Activated T-cell treated with anti-CD3 and anti-CD28 coated beads, Interleukin-2, amount 50 U/mL, for 4 hours (primary cell): ENCODE data around the gene WWC2. TPM values are rescaled to one million over a fixed set of nuclear protein-coding genes. Genes with fewer than 3 reads are reported as not detected.
A peak's percentile ranks its signal among the peaks of the same experiment; 100 is the strongest.
"Not testable (repeated sequence)": the region's sequence is repeated elsewhere in the genome, so short reads cannot be mapped to it uniquely, and the experiment has no call there.

Experiments used
- ATAC-seq, 2 donors: fragments of 200-7000 bp; cut with Tn5 transposase; one replicate each; pipeline ENCODE4 v1.10.0; 2021
- DNase-seq: peaks from one replicate; pipeline ENCODE4 v3.0.0-alpha.2; 2020
- H3K27me3 Mint-ChIP-seq: one replicate; pipeline ENCODE4 v1.8.0; 2021; ENCODE audit warnings: low read depth, mixed read lengths
- H3K36me3 Mint-ChIP-seq: one replicate; pipeline ENCODE4 v1.8.0; 2022; ENCODE audit warnings: mixed read lengths; ENCODE audit not compliant: insufficient read depth
- H3K4me1 Mint-ChIP-seq: one replicate; pipeline ENCODE4 v1.8.0; 2021; ENCODE audit warnings: low read depth, mixed read lengths
- H3K4me3 Mint-ChIP-seq: one replicate; pipeline ENCODE4 v1.8.0; 2021; ENCODE audit warnings: mild to moderate bottlenecking, moderate library complexity, mixed read lengths
- H3K9me3 Mint-ChIP-seq: one replicate; pipeline ENCODE4 v1.8.0; 2021; ENCODE audit warnings: mixed read lengths
- total RNA-seq, 3 donors: library from RNA; stranded (reverse); gene quantifications; one replicate each; pipeline ENCODE4 v1.2.1, GENCODE V29; 2021

Gene WWC2
- total RNA-seq, 3 donors from 2014 or later = 5.6 to 7.8 (median 6.9) TPM

DNA sequence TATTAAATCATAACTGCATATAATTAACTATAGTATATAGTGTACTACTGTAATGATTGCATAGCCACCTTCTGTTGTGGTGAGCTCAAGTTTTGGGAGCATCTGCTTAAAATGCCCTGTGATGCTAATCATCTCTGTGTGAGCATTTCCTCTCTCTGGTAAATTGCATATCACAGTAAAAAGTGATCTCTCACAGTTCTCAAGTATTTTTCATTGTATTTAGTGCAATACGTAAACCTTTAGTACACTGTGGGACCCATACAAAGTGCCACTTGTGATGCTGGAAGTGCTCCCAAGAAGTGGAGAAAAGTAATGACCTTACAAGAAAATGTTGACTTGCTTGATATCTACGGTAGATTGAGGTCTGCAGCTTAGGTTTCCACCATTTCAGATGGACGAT is 82.0 kb downstream of the WWC2 start:
- ATAC-seq (no peak), DNase-seq (no peak)
- H3K36me3 Mint-ChIP-seq = no peaks in the 10 kb centered on the region
- H3K27me3 Mint-ChIP-seq = peaks cover 2% of the 10 kb centered on the region
- H3K4me1 Mint-ChIP-seq = peaks cover 23% of the 10 kb centered on the region
- no peak overlapping the region for H3K4me3 Mint-ChIP-seq
- H3K9me3 Mint-ChIP-seq = peaks cover 7% of the 10 kb centered on the region

DNA sequence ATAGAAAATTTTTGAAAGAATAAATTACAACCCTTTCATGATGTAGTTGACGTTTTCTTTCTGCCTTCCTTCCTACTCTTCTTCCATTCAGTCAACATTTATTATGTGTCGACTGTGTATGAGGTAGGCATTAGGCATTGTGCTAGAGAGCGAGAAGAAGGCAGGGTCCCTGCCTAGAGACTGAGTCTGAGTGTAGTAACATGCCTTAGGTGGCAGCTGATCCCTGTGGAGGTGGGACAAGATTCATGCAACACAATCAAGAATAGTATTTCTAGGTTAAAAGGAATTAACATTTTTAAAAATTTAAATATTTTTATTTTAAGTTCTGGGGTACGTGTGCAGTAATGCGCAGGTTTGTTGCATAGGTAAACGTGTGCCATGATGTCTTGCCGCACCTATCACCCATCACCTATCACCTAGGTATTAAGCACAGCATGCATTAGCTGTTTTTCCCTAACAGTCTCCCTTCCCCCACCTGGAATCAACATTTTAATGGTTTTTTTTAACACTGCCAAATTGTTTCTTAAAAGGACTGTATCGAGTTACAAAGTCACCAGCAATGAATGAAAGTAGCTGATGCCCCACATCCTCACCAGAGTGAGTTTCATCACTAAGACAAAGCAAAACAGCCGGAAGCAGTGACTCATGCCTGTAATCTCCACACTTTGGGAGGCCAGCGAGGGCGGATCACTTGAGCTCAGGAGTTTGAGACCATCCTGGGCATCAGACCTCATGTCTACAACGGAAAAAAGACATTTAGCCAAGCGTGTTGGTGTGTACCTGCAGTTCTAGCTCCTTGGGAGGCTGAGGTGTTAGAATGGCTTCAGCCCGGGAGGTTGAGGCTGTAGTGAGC is 84.0 kb downstream of the WWC2 start:
- no peak for DNase-seq
- Mint-ChIP-seq H3K27me3 (peaks cover 8% of the 10 kb centered on the region), H3K4me3 (no peak overlapping the region), H3K9me3 (peaks cover 7% of the 10 kb centered on the region), H3K36me3 (no peaks in the 10 kb centered on the region), H3K4me1 (peaks cover 23% of the 10 kb centered on the region)
- peak; percentile 47 to 64 for ATAC-seq

DNA sequence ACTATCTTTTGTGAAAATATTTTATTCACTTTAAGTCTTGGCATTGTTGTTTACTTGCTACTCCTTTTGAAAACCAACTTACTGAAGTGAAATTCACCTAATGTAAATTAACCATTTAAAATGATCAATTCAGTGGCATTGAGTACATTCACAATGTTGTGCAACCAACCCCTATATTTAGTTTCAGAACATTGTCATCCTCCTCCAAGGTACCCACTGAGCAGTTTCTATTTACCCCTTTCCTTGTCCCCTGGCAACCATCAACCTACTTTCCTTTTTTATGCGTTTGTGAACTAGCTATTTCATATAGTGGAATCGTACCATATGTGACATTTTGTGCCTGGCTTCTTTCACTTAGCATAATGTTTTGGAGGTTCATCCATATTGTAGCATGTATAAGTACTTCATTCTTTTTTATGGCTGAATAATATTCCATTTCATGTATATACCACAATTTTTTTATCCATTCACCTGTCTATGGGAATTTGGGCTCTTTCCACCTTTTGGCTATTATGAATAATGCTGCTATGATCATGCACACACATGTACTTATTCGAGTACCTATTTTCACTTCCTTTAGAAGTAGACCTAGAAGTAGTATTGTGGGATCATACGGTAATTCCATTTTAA is 85.0 kb downstream of the WWC2 start:
- Mint-ChIP-seq H3K4me3 (no peak overlapping the region), H3K9me3 (peaks cover 7% of the 10 kb centered on the region), H3K27me3 (peaks cover 8% of the 10 kb centered on the region), H3K4me1 (peaks cover 23% of the 10 kb centered on the region), H3K36me3 (peaks cover 1% of the 10 kb centered on the region)
- DNase-seq (no peak), ATAC-seq (peak in 1 of 2 donors; percentile 41)

DNA sequence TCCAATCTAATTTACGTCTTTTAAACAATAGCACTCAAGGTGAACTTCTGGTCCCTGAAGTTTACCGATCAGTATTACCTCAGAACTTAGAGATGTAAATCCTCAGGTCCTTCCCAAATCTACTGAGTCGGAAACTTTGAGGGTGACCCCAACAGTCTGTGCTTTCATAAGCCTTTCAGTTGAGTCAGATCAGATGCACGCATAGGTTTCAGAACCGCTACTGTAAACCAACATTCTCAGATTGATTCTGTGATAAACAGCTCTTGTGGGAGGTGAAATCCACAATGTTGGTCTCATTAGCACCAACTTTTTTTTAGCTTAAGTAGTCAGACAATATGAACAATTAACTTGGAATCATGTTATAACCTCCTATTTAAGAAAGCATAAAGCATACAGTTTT is 86.0 kb downstream of the WWC2 start:
- peaks cover 8% of the 10 kb centered on the region for H3K27me3 Mint-ChIP-seq
- DNase-seq (no peak), ATAC-seq (peak; percentile 85)
- H3K36me3 Mint-ChIP-seq = peaks cover 1% of the 10 kb centered on the region
- no peak overlapping the region for H3K4me3 Mint-ChIP-seq
- peaks cover 7% of the 10 kb centered on the region for H3K9me3 Mint-ChIP-seq
- H3K4me1 Mint-ChIP-seq = peaks cover 23% of the 10 kb centered on the region

DNA sequence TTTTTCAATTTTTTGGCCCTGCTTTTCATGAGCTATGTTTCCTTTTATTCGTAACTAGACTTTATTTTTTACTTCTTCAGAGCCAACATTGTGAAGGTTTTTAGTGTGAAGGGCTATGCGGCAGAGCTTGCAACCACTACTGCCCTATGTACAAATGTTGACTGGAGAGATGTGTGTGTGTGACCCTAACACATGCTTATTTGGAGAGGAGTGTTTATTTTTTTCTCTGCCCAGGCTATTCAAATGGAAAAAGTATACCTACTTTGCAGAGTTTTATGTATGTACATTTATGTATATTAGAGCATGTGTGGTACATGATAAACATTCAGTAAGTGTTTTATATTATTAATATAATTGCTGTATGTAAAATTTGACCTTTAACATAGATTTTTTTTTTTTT is 86.5 kb downstream of the WWC2 start:
- Mint-ChIP-seq H3K27me3 (peaks cover 6% of the 10 kb centered on the region), H3K36me3 (peaks cover 1% of the 10 kb centered on the region), H3K4me1 (peaks cover 23% of the 10 kb centered on the region), H3K4me3 (no peak overlapping the region), H3K9me3 (peaks cover 7% of the 10 kb centered on the region)
- no peak for ATAC-seq
- no peak for DNase-seq

DNA sequence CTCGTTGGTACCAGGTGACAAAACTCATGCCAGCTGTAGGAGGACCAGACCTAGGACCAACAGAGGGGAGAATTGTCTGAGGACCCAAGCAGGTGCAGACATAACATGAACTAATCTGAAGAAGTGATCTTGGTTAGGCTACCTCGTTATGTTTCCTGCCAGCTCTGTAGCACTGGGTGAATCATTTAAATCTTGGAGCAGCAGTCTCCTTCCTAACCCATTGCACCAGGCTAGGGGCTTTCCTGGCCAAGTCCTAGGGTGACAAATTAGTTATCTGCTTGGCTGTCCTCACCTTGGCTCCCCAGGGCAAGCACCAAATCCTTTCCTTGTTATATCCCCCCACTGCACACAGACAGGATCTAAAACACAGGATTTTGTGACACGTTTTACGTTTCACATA is 87.8 kb downstream of the WWC2 start:
- DNase-seq (no peak), ATAC-seq (peak in 1 of 2 donors; percentile 26)
- Mint-ChIP-seq H3K9me3 (peaks cover 7% of the 10 kb centered on the region), H3K4me1 (peaks cover 21% of the 10 kb centered on the region), H3K36me3 (peaks cover 1% of the 10 kb centered on the region), H3K4me3 (no peak overlapping the region), H3K27me3 (peaks cover 6% of the 10 kb centered on the region)

DNA sequence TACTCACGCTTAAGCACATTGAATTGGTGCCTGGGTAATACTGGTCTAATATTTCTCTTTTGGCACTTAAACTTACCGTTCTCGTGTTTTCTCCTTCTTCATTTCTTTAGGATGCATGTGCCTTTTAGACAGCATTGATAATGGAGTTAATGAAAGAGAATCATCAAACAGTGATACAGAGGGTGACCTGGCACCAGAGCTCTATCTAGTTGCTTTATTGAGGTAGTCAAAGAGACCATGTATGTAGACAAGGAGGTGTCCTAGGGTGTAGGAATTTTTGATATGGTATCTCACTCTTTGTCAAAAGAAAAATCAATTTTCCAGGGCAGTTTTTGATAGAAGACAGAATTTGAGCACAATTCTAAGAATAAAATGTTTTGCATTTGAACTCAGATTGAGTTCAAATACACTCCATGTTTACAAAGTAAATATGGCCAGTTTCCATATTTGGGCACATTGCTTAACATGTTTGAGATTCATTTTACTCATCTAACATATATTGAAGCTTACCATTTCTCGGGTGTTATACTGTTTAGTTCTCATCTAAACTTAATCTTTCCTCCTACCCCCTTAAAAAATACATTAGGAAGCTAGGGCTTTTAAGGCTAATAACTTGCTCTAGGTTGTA is 92.0 kb downstream of the WWC2 start:
- ATAC-seq (no peak), DNase-seq (no peak)
- H3K36me3 Mint-ChIP-seq = peaks cover 1% of the 10 kb centered on the region
- peaks cover 6% of the 10 kb centered on the region for H3K27me3 Mint-ChIP-seq
- H3K9me3 Mint-ChIP-seq = no peaks in the 10 kb centered on the region
- no peak overlapping the region for H3K4me3 Mint-ChIP-seq
- no peaks in the 10 kb centered on the region for H3K4me1 Mint-ChIP-seq

DNA sequence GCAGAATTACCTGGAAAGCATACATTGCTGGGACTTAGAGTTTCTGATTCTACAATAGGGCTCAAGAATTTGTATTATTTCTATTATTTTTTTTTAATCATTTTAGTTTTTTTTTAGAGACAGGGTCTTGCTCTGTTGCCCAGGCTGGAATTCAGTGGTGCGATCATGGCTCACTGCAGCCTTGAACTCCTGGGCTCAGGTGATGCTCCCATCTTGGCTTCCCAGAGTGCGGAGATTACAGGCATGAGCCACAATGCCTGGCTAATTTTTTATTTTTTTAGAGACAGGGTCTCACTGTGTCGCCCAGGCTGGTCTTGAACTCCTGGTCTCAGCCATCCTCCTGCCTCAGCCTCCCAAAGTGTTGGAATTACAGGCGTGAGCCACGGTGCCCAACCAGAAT is 92.6 kb downstream of the WWC2 start:
- peaks cover 2% of the 10 kb centered on the region for H3K27me3 Mint-ChIP-seq
- peaks cover 3% of the 10 kb centered on the region for H3K36me3 Mint-ChIP-seq
- ATAC-seq (no peak), DNase-seq (no peak)
- H3K4me1 Mint-ChIP-seq = no peaks in the 10 kb centered on the region
- no peaks in the 10 kb centered on the region for H3K9me3 Mint-ChIP-seq
- H3K4me3 Mint-ChIP-seq = no peak overlapping the region

DNA sequence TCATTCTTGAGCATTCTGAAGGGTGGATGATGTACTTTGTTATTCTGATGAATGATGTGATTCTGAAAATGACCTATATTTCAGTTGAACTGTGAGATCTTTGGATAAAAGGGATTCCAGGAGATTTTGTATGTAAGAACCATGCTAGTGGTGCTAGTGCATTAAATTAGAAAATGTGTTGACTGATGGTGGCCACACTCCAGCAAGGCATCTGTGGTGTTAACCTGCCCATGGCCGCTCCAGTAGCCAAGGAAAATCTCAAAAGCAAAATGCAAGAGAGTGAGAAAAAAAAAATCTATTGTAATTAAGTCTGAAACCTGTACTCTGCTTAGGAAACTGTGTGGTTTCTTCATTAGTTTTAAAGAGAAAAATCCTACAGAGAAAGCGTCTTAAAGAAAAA is 93.5 kb downstream of the WWC2 start:
- H3K4me3 Mint-ChIP-seq = no peak overlapping the region
- ATAC-seq (no peak), DNase-seq (no peak)
- peaks cover 3% of the 10 kb centered on the region for H3K36me3 Mint-ChIP-seq
- H3K27me3 Mint-ChIP-seq = peaks cover 1% of the 10 kb centered on the region
- H3K4me1 Mint-ChIP-seq = no peaks in the 10 kb centered on the region
- no peaks in the 10 kb centered on the region for H3K9me3 Mint-ChIP-seq

DNA sequence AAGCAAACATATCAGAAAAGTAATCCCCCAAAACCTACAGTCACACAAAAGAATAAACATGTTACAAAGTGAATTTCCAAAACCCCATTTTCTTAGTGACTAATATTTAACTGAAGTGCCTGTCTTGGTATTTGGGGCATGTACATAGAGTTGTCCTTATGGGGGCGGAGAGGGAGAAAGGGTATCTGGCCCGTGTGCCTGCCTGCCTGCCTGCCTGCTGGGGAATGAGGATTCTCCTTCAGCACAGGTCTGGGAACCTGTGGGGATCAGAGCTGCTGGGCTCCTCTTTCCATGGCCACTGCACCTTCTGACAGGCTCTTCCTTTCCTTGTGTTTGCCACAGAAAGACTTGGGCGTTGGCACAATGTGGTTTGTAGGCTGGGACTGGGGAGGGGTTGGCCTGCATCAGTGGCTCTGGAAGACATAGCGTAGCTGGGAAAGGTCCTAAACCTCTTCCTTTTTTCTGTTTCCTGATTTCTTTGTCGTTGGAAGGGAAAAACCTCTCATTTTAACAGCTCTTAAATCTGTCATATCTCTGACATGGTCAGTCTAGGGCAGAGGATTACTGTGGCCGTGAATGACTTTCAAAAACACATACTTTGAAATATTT is 94.8 kb downstream of the WWC2 start:
- H3K9me3 Mint-ChIP-seq, DNase-seq, H3K4me3 Mint-ChIP-seq, H3K4me1 Mint-ChIP-seq, H3K27me3 Mint-ChIP-seq, H3K36me3 Mint-ChIP-seq, ATAC-seq: not testable (repeated sequence)

DNA sequence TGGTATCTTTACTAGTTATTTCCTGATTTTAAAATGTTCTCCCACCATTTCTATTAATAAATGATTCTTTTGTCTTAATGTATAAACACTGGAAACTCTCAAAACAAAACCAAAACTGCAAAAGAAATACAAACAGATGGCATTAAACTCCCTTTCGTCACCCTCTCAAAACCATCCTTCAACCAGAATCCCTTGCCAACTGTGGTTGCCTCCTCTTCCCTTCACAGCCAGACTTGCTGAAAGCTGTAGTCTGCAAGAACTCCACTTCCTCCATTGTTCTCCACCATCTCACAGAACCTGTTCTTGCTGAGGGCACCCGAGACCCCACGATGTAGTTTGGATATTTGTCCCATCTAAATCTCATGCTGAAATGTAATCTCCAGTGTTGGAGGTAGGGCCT is 96.5 kb downstream of the WWC2 start:
- Mint-ChIP-seq H3K36me3 (peaks cover 2% of the 10 kb centered on the region), H3K9me3 (no peaks in the 10 kb centered on the region), H3K4me1 (no peaks in the 10 kb centered on the region), H3K27me3 (no peaks in the 10 kb centered on the region), H3K4me3 (no peak overlapping the region)
- DNase-seq (no peak), ATAC-seq (no peak)

DNA sequence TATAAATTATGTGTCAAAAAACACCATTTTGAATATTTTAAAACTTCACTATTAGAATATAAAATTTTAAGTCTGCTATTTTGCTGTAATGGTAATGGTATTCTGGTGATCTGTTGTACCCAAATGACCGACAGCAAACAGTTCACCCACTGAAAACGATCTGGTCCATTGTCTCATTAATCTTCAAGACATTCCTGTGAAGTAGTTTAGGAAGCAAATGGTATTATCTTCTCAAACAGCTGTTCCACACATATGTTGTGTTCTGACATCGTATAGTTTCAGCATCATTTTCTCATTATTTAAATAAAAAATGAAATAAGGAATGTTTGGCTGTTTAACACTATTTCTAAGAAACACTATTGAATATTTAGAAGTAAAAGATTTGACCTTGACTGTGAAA is 98.1 kb downstream of the WWC2 start:
- Mint-ChIP-seq H3K4me1 (no peaks in the 10 kb centered on the region), H3K9me3 (no peaks in the 10 kb centered on the region), H3K27me3 (no peaks in the 10 kb centered on the region), H3K36me3 (peaks cover 2% of the 10 kb centered on the region), H3K4me3 (no peak overlapping the region)
- DNase-seq = no peak
- no peak for ATAC-seq

DNA sequence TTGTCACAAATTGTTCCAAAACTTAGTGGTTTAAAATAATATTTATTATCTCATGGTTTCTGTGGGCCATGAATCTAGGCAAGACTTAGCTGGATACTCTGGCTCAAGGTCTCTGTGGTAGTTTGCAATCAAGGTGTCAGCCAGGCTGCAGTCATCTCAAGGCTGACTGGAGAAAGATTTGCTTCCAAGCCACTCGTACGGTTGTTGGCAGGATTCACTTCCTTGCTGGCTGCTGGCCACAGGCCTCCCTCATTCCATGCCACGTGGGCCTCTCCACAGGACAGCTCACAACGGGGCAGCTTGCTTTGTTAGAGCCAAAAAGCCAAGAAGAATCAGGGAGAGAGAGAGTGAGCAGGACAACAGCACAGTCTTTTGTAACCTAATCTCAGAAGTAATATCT is 101.4 kb downstream of the WWC2 start:
- DNase-seq (no peak), ATAC-seq (no peak)
- Mint-ChIP-seq H3K9me3 (no peaks in the 10 kb centered on the region), H3K4me1 (no peaks in the 10 kb centered on the region), H3K27me3 (no peaks in the 10 kb centered on the region), H3K4me3 (no peak overlapping the region), H3K36me3 (peaks cover 2% of the 10 kb centered on the region)

DNA sequence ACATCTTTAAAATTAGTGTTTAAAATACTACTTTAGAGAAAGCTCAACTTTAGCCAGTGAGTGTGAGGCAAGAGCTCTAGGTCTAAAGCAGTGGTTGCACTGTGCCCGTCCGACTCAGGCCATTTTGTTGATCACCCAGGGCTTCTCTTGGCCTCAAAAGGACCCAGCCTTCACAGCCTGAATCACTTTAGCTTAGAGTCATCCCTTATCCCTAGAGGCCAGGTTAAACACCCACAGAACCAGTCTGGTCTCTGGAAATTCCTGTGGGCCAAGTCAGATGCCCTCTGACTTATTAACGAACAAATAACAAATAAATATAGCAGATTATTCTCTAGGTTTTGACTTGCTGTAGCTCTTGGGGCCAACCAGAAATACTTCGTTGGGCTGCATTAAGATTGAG is 102.3 kb downstream of the WWC2 start:
- Mint-ChIP-seq H3K4me1 (no peaks in the 10 kb centered on the region), H3K9me3 (no peaks in the 10 kb centered on the region), H3K36me3 (peaks cover under 1% of the 10 kb centered on the region), H3K27me3 (no peaks in the 10 kb centered on the region), H3K4me3 (no peak overlapping the region)
- DNase-seq (no peak), ATAC-seq (no peak)
